ENCODE measurements around the gene ASCL5. TPM values are rescaled to one million over a fixed set of nuclear protein-coding genes. Genes with fewer than 3 reads are reported as not detected.

The ASCL5 gene
- total and polyA plus RNA-seq, 9 of the 15 experiments (the other 6 are each of a cell fraction or from before 2014, with no cell fraction given), result 0.09 TPM; not detected in 8

DNA sequence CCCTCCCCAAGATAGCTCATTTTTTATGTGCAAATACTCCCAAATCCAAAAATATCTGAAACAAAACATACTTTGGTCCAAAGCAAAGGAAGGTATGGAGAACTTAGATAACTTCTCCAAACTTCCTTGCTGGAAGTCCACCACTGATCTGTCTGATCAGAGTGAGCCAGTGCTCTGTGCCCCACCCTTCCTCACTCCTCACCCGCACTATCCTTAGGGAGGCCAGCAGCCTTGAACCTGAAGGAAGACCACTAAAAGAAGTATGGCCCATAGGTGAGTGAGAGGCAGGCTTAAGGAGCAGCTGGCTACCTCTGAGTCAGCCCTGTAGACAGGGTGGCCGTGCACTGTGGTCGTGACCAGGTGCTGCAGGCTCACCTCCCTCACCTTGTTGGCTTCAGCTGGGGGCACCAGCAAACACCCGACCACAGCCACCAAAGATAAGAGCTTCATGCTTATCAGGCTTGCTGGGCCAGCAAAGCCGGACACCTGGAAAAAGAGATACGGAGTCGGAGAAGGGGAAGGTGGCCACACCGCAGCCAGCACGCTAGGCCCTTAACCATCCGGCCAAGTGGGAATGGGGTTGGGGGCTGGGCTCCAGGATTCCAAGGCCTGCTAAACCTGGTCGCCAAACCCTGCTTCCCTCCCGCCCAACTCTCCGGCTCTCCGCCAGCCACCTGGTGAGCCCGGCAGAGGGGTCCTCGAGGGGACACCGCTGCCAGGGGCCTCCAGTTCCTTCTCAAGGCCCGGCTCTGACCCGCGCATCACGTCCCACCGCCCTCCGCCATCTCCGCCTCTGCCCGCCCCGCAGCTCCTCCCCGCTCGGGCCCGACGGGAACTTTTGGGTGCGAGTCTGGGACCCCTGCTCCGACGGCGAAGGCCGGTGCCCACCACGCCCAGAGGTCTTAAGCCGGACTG, 26.7 kb upstream of the ASCL5 start (continued):
- TF ChIP-seq, protein P1, sequence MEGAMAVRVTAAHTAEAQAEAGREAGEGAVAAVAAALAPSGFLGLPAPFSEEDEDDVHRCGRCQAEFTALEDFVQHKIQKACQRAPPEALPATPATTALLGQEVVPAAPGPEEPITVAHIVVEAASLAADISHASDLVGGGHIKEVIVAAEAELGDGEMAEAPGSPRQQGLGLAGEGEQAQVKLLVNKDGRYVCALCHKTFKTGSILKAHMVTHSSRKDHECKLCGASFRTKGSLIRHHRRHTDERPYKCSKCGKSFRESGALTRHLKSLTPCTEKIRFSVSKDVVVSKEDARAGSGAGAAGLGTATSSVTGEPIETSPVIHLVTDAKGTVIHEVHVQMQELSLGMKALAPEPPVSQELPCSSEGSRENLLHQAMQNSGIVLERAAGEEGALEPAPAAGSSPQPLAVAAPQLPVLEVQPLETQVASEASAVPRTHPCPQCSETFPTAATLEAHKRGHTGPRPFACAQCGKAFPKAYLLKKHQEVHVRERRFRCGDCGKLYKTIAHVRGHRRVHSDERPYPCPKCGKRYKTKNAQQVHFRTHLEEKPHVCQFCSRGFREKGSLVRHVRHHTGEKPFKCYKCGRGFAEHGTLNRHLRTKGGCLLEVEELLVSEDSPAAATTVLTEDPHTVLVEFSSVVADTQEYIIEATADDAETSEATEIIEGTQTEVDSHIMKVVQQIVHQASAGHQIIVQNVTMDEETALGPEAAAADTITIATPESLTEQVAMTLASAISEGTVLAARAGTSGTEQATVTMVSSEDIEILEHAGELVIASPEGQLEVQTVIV (CRISPR knock-in tag; IDR thresholded peaks at IDR 0.05; ENCODE audit: borderline replicate concordance), result no peak
- TF ChIP-seq ZNF699 (CRISPR knock-in tag; IDR thresholded peaks at IDR 0.05; ENCODE audit: insufficient replicate concordance), result no peak
- peak; percentile 83 for TF ChIP-seq POLR2G (IDR thresholded peaks at IDR 0.05; ENCODE audit: low read depth, low read length)
- TF ChIP-seq, protein P2, sequence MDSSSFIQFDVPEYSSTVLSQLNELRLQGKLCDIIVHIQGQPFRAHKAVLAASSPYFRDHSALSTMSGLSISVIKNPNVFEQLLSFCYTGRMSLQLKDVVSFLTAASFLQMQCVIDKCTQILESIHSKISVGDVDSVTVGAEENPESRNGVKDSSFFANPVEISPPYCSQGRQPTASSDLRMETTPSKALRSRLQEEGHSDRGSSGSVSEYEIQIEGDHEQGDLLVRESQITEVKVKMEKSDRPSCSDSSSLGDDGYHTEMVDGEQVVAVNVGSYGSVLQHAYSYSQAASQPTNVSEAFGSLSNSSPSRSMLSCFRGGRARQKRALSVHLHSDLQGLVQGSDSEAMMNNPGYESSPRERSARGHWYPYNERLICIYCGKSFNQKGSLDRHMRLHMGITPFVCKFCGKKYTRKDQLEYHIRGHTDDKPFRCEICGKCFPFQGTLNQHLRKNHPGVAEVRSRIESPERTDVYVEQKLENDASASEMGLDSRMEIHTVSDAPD (CRISPR knock-in tag; IDR thresholded peaks at IDR 0.05), result no peak
- TF ChIP-seq MAFG (tag; conservative IDR thresholded peaks at IDR 0.05), result no peak
- TF ChIP-seq TAF9B (IDR thresholded peaks at IDR 0.05; ENCODE audit: partially characterized antibody), result no peak
- no peak for TF ChIP-seq RAD51 (IDR thresholded peaks at IDR 0.05; ENCODE audit: borderline replicate concordance, low read depth)
- no peak for TF ChIP-seq PHF21A (IDR thresholded peaks at IDR 0.05; ENCODE audit: borderline replicate concordance, low read depth)
- TF ChIP-seq SP1 (CRISPR knock-in tag; IDR thresholded peaks at IDR 0.05), result no peak; the same call in 1 of the 2 replicates
- no peak for TF ChIP-seq ZNF584 (CRISPR knock-in tag; IDR thresholded peaks at IDR 0.05; ENCODE audit: low read depth)
- no peak for TF ChIP-seq STAT5B (CRISPR knock-in tag; IDR thresholded peaks at IDR 0.05)
- TF ChIP-seq, protein P3, sequence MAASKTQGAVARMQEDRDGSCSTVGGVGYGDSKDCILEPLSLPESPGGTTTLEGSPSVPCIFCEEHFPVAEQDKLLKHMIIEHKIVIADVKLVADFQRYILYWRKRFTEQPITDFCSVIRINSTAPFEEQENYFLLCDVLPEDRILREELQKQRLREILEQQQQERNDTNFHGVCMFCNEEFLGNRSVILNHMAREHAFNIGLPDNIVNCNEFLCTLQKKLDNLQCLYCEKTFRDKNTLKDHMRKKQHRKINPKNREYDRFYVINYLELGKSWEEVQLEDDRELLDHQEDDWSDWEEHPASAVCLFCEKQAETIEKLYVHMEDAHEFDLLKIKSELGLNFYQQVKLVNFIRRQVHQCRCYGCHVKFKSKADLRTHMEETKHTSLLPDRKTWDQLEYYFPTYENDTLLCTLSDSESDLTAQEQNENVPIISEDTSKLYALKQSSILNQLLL (CRISPR knock-in tag; IDR thresholded peaks at IDR 0.05; ENCODE audit: borderline replicate concordance), result no peak
- TF ChIP-seq NRF1 (conservative IDR thresholded peaks at IDR 0.05 in 1 of 2, IDR thresholded peaks at IDR 0.05 in 1 of 2), result no peak
- no peak for TF ChIP-seq TARDBP (IDR thresholded peaks at IDR 0.05)
- TF ChIP-seq, protein P4, sequence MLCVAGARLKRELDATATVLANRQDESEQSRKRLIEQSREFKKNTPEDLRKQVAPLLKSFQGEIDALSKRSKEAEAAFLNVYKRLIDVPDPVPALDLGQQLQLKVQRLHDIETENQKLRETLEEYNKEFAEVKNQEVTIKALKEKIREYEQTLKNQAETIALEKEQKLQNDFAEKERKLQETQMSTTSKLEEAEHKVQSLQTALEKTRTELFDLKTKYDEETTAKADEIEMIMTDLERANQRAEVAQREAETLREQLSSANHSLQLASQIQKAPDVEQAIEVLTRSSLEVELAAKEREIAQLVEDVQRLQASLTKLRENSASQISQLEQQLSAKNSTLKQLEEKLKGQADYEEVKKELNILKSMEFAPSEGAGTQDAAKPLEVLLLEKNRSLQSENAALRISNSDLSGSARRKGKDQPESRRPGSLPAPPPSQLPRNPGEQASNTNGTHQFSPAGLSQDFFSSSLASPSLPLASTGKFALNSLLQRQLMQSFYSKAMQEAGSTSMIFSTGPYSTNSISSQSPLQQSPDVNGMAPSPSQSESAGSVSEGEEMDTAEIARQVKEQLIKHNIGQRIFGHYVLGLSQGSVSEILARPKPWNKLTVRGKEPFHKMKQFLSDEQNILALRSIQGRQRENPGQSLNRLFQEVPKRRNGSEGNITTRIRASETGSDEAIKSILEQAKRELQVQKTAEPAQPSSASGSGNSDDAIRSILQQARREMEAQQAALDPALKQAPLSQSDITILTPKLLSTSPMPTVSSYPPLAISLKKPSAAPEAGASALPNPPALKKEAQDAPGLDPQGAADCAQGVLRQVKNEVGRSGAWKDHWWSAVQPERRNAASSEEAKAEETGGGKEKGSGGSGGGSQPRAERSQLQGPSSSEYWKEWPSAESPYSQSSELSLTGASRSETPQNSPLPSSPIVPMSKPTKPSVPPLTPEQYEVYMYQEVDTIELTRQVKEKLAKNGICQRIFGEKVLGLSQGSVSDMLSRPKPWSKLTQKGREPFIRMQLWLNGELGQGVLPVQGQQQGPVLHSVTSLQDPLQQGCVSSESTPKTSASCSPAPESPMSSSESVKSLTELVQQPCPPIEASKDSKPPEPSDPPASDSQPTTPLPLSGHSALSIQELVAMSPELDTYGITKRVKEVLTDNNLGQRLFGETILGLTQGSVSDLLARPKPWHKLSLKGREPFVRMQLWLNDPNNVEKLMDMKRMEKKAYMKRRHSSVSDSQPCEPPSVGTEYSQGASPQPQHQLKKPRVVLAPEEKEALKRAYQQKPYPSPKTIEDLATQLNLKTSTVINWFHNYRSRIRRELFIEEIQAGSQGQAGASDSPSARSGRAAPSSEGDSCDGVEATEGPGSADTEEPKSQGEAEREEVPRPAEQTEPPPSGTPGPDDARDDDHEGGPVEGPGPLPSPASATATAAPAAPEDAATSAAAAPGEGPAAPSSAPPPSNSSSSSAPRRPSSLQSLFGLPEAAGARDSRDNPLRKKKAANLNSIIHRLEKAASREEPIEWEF (CRISPR knock-in tag; IDR thresholded peaks at IDR 0.05), result no peak
- TF ChIP-seq ELF4 (CRISPR knock-in tag; IDR thresholded peaks at IDR 0.05), result no peak
- no peak for TF ChIP-seq ZNF507 (tag; conservative IDR thresholded peaks at IDR 0.05)

Data from K562 (cell line).